GM12878 (cell line): ENCODE results near the gene CFAP91. TPM values are rescaled to one million over a fixed set of nuclear protein-coding genes. Genes with fewer than 3 reads are reported as not detected.
A peak's percentile ranks its signal among the peaks of the same experiment; 100 is the strongest.

Experiments
- ATAC-seq: fragments of 200-7000 bp; cut with Tn5 transposase; 3 replicates; pipeline ENCODE4 v1.9.1; 2020; ENCODE audit warnings: mild to moderate bottlenecking, moderate library complexity
- Bru-seq: library from RNA; stranded (reverse); fragments of 400-500 nt; gene quantifications from one replicate; lab custom pipeline; 2021; lab: Mats Ljungman, UMichigan
- BruChase-seq, 2 experiments: library from RNA; stranded (reverse); fragments of 400-500 nt; gene quantifications; one replicate each; lab custom pipeline; 2021; lab: Mats Ljungman, UMichigan
- BruUV-seq: library from RNA; stranded (reverse); fragments of 400-500 nt; replicated peaks from 2 replicates; lab custom pipeline; 2021; lab: Mats Ljungman, UMichigan
- CTCF ChIA-PET: fragments of 300-600 bp; sonication (Branson Sonifier 250); formaldehyde crosslinking; extraction: SDS; loops from one replicate; lab custom pipeline; 2021; ENCODE audit warnings: inconsistent platforms; lab: Yijun Ruan, JAX
- POLR2A ChIA-PET: fragments of 350-600 bp; formaldehyde crosslinking; extraction: SDS; loops from one replicate; lab custom pipeline; 2021; ENCODE audit warnings: inconsistent platforms; lab: Charles Lee
- RAD21 ChIA-PET: fragments of 300-600 bp; sonication (Branson Sonifier 250); formaldehyde crosslinking; loops from one replicate; lab custom pipeline; 2023; ENCODE audit warnings: antibody characterized with exemption; ENCODE audit not compliant: unreplicated experiment; lab: Charles Lee
- SMC1A ChIA-PET: fragments of 300-600 bp; sonication (Branson Sonifier 250); formaldehyde crosslinking; loops from one replicate; lab custom pipeline; 2023; ENCODE audit not compliant: unreplicated experiment, uncharacterized antibody; lab: Charles Lee
- DNase-seq: peaks from one replicate; pipeline ENCODE4 v3.0.0-alpha.2; 2011; ENCODE audit warnings: low read depth, low spot score
- FAIRE-seq: peaks from 3 replicates; lab custom pipeline; 2011; peaks lifted over from hg19 to GRCh38; lab: Jason Lieb, UNC
- H2AFZ ChIP-seq: 2 replicates; pipeline ENCODE4 v1.6.0; 2011; ENCODE audit warnings: low read depth, low read length, control low read depth; ENCODE audit not compliant: control insufficient read depth
- H3K27ac ChIP-seq: 2 replicates; pipeline ENCODE4 v1.5.1; 2011; ENCODE audit warnings: control low read depth; ENCODE audit not compliant: control insufficient read depth, insufficient read depth
- H3K27me3 ChIP-seq, 2 experiments: replicated peaks in 1 of 2; 2 replicates each; pipeline versions ENCODE4 v1.6.0 to v1.6.1; 2011; ENCODE audit warnings: low read length in 1 of 2; ENCODE audit not compliant: control insufficient read depth in 2 of 2, insufficient read depth in 2 of 2
- H3K36me3 ChIP-seq, 2 experiments: 2 replicates each; pipeline ENCODE4 v1.5.1; 2011; ENCODE audit warnings: low read length in 1 of 2; ENCODE audit not compliant: control insufficient read depth in 2 of 2, insufficient read depth in 2 of 2
- H3K4me1 ChIP-seq: 2 replicates; pipeline ENCODE4 v1.6.1; 2011; ENCODE audit warnings: mild to moderate bottlenecking, low read length, moderate library complexity, mixed read lengths; ENCODE audit not compliant: control insufficient read depth, insufficient read depth
- H3K4me2 ChIP-seq: 2 replicates; pipeline ENCODE4 v1.6.0; 2011; ENCODE audit warnings: control low read depth; ENCODE audit not compliant: control insufficient read depth, insufficient read depth
- H3K4me3 ChIP-seq: fragments of 200-600 bp; sonication (generic); 2 replicates; pipeline ENCODE4 v1.5.1; 2016
- H3K79me2 ChIP-seq: 2 replicates; pipeline ENCODE4 v1.6.0; 2011; ENCODE audit warnings: low read length; ENCODE audit not compliant: control insufficient read depth, insufficient read depth
- H3K9ac ChIP-seq: 2 replicates; pipeline ENCODE4 v1.8.0; 2011; ENCODE audit warnings: low read length, control low read depth, mixed read lengths; ENCODE audit not compliant: control insufficient read depth, insufficient read depth
- H3K9me3 ChIP-seq: replicated peaks from 3 replicates; pipeline ENCODE4 v1.5.1; 2011; ENCODE audit warnings: mild to moderate bottlenecking, low read length; ENCODE audit not compliant: control insufficient read depth, insufficient read depth
- H4K20me1 ChIP-seq: 2 replicates; pipeline ENCODE4 v1.6.0; 2011; ENCODE audit not compliant: control insufficient read depth, insufficient read depth
- BMI1 ChIP-seq: fragments of 450-650 bp; IDR thresholded peaks from 2 replicates; pipeline ENCODE4 v1.6.1; 2016; ENCODE audit warnings: mild to moderate bottlenecking, moderate library complexity, borderline replicate concordance
- CHD2 ChIP-seq: IDR thresholded peaks from 2 replicates; pipeline ENCODE4 v1.6.1; 2011; ENCODE audit warnings: low read depth, low read length, improper control_type of control experiment, borderline replicate concordance
- HDGF ChIP-seq: fragments of 450-650 bp; IDR thresholded peaks from 2 replicates; pipeline ENCODE4 v1.6.1; 2016; ENCODE audit warnings: antibody characterized with exemption
- IKZF2 ChIP-seq, 2 experiments: fragments of 450-650 bp; IDR thresholded peaks; 2 replicates each; pipeline ENCODE4 v1.6.1; 2017; ENCODE audit warnings: mild to moderate bottlenecking in 2 of 2, moderate library complexity in 2 of 2
- LARP7 ChIP-seq: fragments of 450-650 bp; IDR thresholded peaks from 2 replicates; pipeline ENCODE4 v1.6.1; 2017; ENCODE audit warnings: mild to moderate bottlenecking
- MXI1 ChIP-seq: fragments of 150-350 bp; IDR thresholded peaks from 2 replicates; pipeline ENCODE4 v1.6.1; 2011; ENCODE audit warnings: low read depth, mild to moderate bottlenecking, inconsistent platforms, low read length, improper control_type of control experiment
- NRF1 ChIP-seq: conservative IDR thresholded peaks from 2 replicates; pipeline ENCODE4 v1.6.1; 2011; ENCODE audit warnings: mild to moderate bottlenecking, low read depth, low read length, improper control_type of control experiment
- POU2F2 ChIP-seq: IDR thresholded peaks from 3 replicates; pipeline ENCODE4 v1.6.1; 2011; ENCODE audit warnings: low read depth, mild to moderate bottlenecking, low read length, borderline replicate concordance
- SIX5 ChIP-seq: IDR thresholded peaks from 2 replicates; pipeline ENCODE4 v1.6.1; 2011; ENCODE audit warnings: mild to moderate bottlenecking, low read depth, low read length, moderate library complexity; ENCODE audit not compliant: severe bottlenecking
- SP1 ChIP-seq: IDR thresholded peaks from one replicate; pipeline ENCODE4 v1.6.1; 2011; ENCODE audit warnings: low read depth, low read length
- SPI1 ChIP-seq: IDR thresholded peaks from 2 replicates; pipeline ENCODE4 v1.6.1; 2011; ENCODE audit warnings: low read depth, mild to moderate bottlenecking, low read length, moderate library complexity, borderline replicate concordance; ENCODE audit not compliant: insufficient read depth
- TCF12 ChIP-seq: IDR thresholded peaks from 2 replicates; pipeline ENCODE4 v1.6.1; 2011; ENCODE audit warnings: low read depth, mild to moderate bottlenecking, low read length
- WGBS: methylation state at CpG from one replicate; pipeline ENCODE4 v1.1.6; 2016; ENCODE audit warnings: low lambda C conversion rate; ENCODE audit not compliant: insufficient replicate concordance, insufficient coverage; ENCODE audit errors: missing lambda C conversion rate; 5-methylcytosine and 5-hydroxymethylcytosine counted together
- in situ Hi-C: fragments of 300-500 bp; cut with MboI; formaldehyde crosslinking; loops from 9 replicates; pipeline ENCODE4 v1.14.3; 2018; ENCODE audit warnings: mixed read lengths
- intact Hi-C: fragments of 100-400 bp; cut with micrococcal nuclease; formaldehyde crosslinking; loops from one replicate; pipeline ENCODE4 v1.14.2; 2022; ENCODE audit not compliant: unreplicated experiment
- long read RNA-seq, 2 experiments: library from polyadenylated mRNA; unstranded; transcript quantifications; one replicate each; pipeline ENCODE4 v2.0.0, GENCODE V29; 2019 to 2020
- polyA minus RNA-seq, 3 experiments: library from RNA; depleted of rRNA, polyadenylated mRNA; stranded (reverse); fragments of >200 nt; gene quantifications; 2 replicates each; pipeline ENCODE4 v1.2.3, GENCODE V29; 2011
- polyA plus RNA-seq, 11 experiments: library from polyadenylated mRNA; depleted of rRNA in 4 of 11; unstranded in 6 of 11; stranded (reverse) in 5 of 11; fragments of >200 nt; fragmentation: Nextera tagmentation in 4 of 11; fragmentation: Illumina TruSeq in 1 of 11; extraction: Ambion mirVana in 4 of 11; extraction: Trizol in 1 of 11; gene quantifications; 1 replicate in 1 of 11; 2 replicates in 10 of 11; pipeline versions ENCODE4 v1.2.1 to v1.2.3, GENCODE V29; 2011 to 2016; ENCODE audit warnings: inconsistent platforms in 2 of 11, missing spikeins in 2 of 11, low read depth in 1 of 11
- total RNA-seq, 4 experiments: library from RNA; depleted of rRNA in 3 of 4; stranded (reverse); fragments of >200 nt in 3 of 4; fragmentation: Illumina TruSeq in 1 of 4; extraction: Trizol in 1 of 4; gene quantifications; 2 replicates each; pipeline versions ENCODE4 v1.2.1 to v1.2.3, GENCODE V29; 2013 to 2021
- TF ChIP-seq, protein P1 (sequence below): fragments of 150-350 bp; IDR thresholded peaks from 2 replicates; pipeline ENCODE4 v1.6.1; 2014; ENCODE audit warnings: mild to moderate bottlenecking, low read depth, low read length
- TF ChIP-seq, protein P2 (sequence below): fragments of 450-650 bp; formaldehyde crosslinking; IDR thresholded peaks from 2 replicates; pipeline ENCODE4 v1.5.0; 2022; ENCODE audit warnings: mild to moderate bottlenecking, missing genetic modification characterization

Gene CFAP91
- total RNA-seq (2013; cell fraction: nucleolus; rRNA removed), result 0.81 and 2.5 TPM in 2 replicates
- 0.56 and 0.76 TPM in 2 replicates for total RNA-seq (2014; rRNA removed)
- total RNA-seq (2014; rRNA removed; fragmentation: Illumina TruSeq; extraction: Trizol), result 0.54 and 0.69 TPM in 2 replicates
- total RNA-seq (2021), result 0.80 and 1.3 TPM in 2 replicates
- polyA plus RNA-seq (2011; ENCODE audit: low read depth), result 0.08 TPM
- polyA plus RNA-seq (2011; rRNA removed), result 1.2 and 1.4 TPM in 2 replicates
- 0.21 and 0.57 TPM in 2 replicates for polyA plus RNA-seq (2011; cell fraction: cytosol; rRNA removed)
- 1.6 and 3.0 TPM in 2 replicates for polyA plus RNA-seq (2011; cell fraction: nucleus; rRNA removed)
- 0.29 and 0.38 TPM in 2 replicates for polyA plus RNA-seq (2012)
- polyA plus RNA-seq (2014; fragmentation: Illumina TruSeq; extraction: Trizol), result 1.5 and 2.7 TPM in 2 replicates
- polyA plus RNA-seq (2014; fragmentation: Nextera tagmentation; extraction: Ambion mirVana), result under 1 TPM; 0.03 to 0.22 TPM
- polyA plus RNA-seq (2014; rRNA removed), result 2.2 TPM in 2 replicates
- 1 to 10 TPM in 1 of 2 experiments, under 1 TPM in 1; 0.68 to 1.2 TPM for polyA plus RNA-seq (2016; fragmentation: Nextera tagmentation; extraction: Ambion mirVana)
- polyA minus RNA-seq (2011; rRNA and poly(A)+ RNA removed), result 0.21 and 0.66 TPM in 2 replicates
- not detected in 2 replicates for polyA minus RNA-seq (2011; cell fraction: cytosol; rRNA and poly(A)+ RNA removed)
- polyA minus RNA-seq (2011; cell fraction: nucleus; rRNA and poly(A)+ RNA removed), result 0.48 and 0.73 TPM in 2 replicates
- percentile 31 among the genes with signal in this experiment for Bru-seq, nascent RNA
- percentile 50 among the genes with signal in this experiment for BruChase-seq, experiment 1, labeled RNA remaining after a 6-hour chase
- BruChase-seq, experiment 2, labeled RNA remaining after a 2-hour chase, result percentile 40 among the genes with signal in this experiment
- long read RNA-seq, experiment 1, result 0 reads
- long read RNA-seq, experiment 2, result 0 reads

DNA sequence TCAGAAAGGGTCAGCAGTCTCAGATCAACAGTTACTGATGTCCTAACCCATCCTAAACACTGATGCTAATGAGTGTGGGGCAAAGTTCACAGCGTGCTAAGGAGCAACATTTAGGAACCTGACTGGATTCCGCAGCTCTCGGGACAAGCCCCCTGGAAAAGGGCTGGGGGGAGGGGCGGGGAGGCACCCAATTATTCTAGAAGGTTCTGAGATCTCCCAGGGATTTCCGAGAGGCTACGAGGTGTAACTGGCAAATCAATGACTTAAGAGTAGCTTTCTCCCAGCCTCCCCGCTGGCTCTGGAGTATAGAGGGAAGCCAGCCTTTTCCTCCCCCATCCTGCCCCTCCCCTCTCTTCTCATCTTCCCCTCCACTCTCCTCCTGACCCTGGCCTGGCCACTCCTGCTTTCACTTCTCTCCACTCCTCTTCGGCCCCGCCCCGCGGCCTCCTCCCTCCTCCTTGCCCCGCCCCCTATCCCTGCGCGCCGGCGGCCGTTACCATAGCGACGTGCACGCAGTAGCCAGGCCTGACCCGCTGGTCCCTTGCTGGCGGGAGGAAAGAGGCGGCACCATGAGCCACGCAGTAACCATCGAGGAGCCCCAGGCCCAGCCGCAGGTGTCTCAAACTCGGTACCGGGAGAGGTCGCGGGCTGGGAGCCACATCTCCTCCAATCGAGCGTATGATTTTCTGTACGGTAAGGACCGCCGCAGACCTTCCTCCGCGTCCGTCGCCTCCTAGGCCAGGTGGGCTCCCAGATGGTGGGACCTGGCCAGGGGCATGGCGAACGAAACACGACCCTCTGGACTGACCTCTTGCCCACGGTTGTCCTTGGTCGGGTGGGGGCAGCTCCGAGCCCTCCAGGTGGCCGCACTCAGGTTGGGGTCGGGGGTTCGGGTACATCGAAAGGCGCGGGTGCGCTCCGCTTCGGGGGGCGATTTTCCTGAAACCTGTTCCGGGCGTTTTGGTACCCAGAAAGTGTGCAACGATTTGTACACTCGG is at the start of gene CFAP91:
Gene CFAP91 (plus strand): TSS at position 493 of the 998 bp plus-strand sequence. CDS start 77 bp downstream, at position 570.
- peaks cover 15% of the 10 kb centered on the region for H3K9me3 ChIP-seq
- ChIA-PET CTCF (no interaction called here), SMC1A (no interaction called here), POLR2A (no interaction called here), RAD21 (no interaction called here)
- H3K27ac ChIP-seq, result peak within 1 kb of the TSS; percentile 30; the same call in 1 of the 2 replicates
- no peaks in the 10 kb centered on the region; the same call in 1 of the 2 replicates for H3K79me2 ChIP-seq
- no peak for FAIRE-seq
- intact Hi-C loops, result loop anchor here (10.0 kb wide), 1 partner anchor 392 kb away; the partner anchor contains the start of gene GSK3B
- no peak within 1 kb of the TSS for H3K9ac ChIP-seq
- in situ Hi-C loops, result no loop called here
- no peaks in the 10 kb centered on the region for H3K27me3 ChIP-seq
- peak within 1 kb of the TSS; percentile 77 for H3K4me2 ChIP-seq
- peak within 1 kb of the TSS; percentile 90 for H2AFZ ChIP-seq
- WGBS, result 24% methylated on average over 56 of the region's 59 CpGs
- peak; percentile 87 for ATAC-seq
- BruUV-seq, result no TSS peak
- DNase-seq, result peak; percentile 52
- H4K20me1 ChIP-seq, result no peaks in the 10 kb centered on the region
- peaks cover 29% of the 10 kb centered on the region for H3K4me1 ChIP-seq
- peak within 1 kb of the TSS; percentile 38; the same call in 1 of the 2 replicates for H3K4me3 ChIP-seq
- no peaks in the 10 kb centered on the region for H3K36me3 ChIP-seq
- TF ChIP-seq BMI1 (peak; percentile 92), TCF12 (no peak), MXI1 (peak; percentile 38; the same call in 1 of the 2 replicates), HDGF (peak; percentile 90), SPI1 (peak; percentile 21; the same call in 1 of the 2 replicates), LARP7 (0 out of 2 replicates have a peak, but pooled peaks have one; percentile 42), IKZF2 (IDR thresholded peaks at IDR 0.05) (peak in 1 of 2 experiments; percentile 29; a peak in 1 of 4 replicates), NRF1 (no peak), CHD2 (peak; percentile 55; the same call in 1 of the 2 replicates), SP1 (peak; percentile 41), POU2F2 (no peak), SIX5 (no peak)
- TF ChIP-seq, protein P1, sequence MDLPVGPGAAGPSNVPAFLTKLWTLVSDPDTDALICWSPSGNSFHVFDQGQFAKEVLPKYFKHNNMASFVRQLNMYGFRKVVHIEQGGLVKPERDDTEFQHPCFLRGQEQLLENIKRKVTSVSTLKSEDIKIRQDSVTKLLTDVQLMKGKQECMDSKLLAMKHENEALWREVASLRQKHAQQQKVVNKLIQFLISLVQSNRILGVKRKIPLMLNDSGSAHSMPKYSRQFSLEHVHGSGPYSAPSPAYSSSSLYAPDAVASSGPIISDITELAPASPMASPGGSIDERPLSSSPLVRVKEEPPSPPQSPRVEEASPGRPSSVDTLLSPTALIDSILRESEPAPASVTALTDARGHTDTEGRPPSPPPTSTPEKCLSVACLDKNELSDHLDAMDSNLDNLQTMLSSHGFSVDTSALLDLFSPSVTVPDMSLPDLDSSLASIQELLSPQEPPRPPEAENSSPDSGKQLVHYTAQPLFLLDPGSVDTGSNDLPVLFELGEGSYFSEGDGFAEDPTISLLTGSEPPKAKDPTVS, result peak; percentile 81
- TF ChIP-seq, protein P2, sequence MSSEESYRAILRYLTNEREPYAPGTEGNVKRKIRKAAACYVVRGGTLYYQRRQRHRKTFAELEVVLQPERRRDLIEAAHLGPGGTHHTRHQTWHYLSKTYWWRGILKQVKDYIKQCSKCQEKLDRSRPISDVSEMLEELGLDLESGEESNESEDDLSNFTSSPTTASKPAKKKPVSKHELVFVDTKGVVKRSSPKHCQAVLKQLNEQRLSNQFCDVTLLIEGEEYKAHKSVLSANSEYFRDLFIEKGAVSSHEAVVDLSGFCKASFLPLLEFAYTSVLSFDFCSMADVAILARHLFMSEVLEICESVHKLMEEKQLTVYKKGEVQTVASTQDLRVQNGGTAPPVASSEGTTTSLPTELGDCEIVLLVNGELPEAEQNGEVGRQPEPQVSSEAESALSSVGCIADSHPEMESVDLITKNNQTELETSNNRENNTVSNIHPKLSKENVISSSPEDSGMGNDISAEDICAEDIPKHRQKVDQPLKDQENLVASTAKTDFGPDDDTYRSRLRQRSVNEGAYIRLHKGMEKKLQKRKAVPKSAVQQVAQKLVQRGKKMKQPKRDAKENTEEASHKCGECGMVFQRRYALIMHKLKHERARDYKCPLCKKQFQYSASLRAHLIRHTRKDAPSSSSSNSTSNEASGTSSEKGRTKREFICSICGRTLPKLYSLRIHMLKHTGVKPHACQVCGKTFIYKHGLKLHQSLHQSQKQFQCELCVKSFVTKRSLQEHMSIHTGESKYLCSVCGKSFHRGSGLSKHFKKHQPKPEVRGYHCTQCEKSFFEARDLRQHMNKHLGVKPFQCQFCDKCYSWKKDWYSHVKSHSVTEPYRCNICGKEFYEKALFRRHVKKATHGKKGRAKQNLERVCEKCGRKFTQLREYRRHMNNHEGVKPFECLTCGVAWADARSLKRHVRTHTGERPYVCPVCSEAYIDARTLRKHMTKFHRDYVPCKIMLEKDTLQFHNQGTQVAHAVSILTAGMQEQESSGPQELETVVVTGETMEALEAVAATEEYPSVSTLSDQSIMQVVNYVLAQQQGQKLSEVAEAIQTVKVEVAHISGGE (CRISPR knock-in tag), result no peak
